Activated T-helper 2 cell treated with anti-CD3 and anti-CD28 coated beads, Interferon-gamma antibody, Interleukin-2, Interleukin-4, amounts not matched to agents 10 μg/mL and 5 μg/mL and 100 μg/mL, durations not matched to agents 14 hours and 24 hours and 36 hours (primary cell): Measurements from ENCODE around the gene ADGRL2. TPM values are rescaled to one million over a fixed set of nuclear protein-coding genes. Genes with fewer than 3 reads are reported as not detected.

ENCODE experiments used
- DNase-seq: peaks from one replicate; pipeline ENCODE4 v3.0.0; 2021; ENCODE audit warnings: low spot score
- H3K27ac Mint-ChIP-seq: one replicate; pipeline ENCODE4 v1.8.0; 2021; ENCODE audit warnings: mixed read lengths
- H3K27me3 Mint-ChIP-seq: one replicate; pipeline ENCODE4 v1.8.0; 2021; ENCODE audit warnings: low read depth, mixed read lengths
- H3K36me3 Mint-ChIP-seq: one replicate; pipeline ENCODE4 v1.8.0; 2021; ENCODE audit warnings: low read depth, mixed read lengths
- H3K4me1 Mint-ChIP-seq: one replicate; pipeline ENCODE4 v1.8.0; 2021; ENCODE audit warnings: low read depth, mixed read lengths
- H3K4me3 Mint-ChIP-seq: one replicate; pipeline ENCODE4 v1.8.0; 2021; ENCODE audit warnings: low read depth, mild to moderate bottlenecking, moderate library complexity, mixed read lengths
- H3K9me3 Mint-ChIP-seq: one replicate; pipeline ENCODE4 v1.8.0; 2021; ENCODE audit warnings: mixed read lengths
- intact Hi-C: fragments of 100-400 bp; cut with micrococcal nuclease; formaldehyde crosslinking; loops from one replicate; pipeline ENCODE4 v1.15.1; 2023
- total RNA-seq: library from RNA; stranded (reverse); gene quantifications from 2 replicates; pipeline ENCODE4 v1.2.3, GENCODE V29; 2022

ADGRL2 gene
- total RNA-seq, 1 donor from 2014 or later: not detected

DNA sequence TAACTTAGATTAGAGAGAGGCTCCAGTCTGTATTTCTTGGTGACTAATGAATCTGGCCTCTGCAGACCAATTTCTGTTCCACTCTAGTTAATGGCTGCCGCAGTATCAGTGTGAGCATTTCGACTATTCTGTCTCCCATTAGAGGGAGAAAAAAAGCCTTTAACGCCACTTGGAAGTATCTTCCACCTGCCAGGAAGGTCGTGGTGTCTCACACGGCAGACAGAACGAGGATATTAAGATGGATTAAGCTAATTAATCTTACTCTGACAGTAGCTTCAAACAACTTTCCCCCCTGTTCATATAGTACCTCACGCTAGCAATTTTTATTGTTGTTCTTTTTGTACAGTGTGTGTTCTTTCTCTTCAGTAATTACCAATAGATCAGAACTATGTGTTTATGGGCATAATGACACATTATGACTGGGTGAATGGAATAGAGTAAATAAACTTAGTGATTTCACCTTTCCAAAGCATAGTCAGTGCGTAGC lies 153.8 kb downstream of the ADGRL2 start:
- Mint-ChIP-seq H3K4me1 (no peaks in the 10 kb centered on the region), H3K9me3 (no peaks in the 10 kb centered on the region), H3K36me3 (no peaks in the 10 kb centered on the region), H3K27ac (no peak overlapping the region), H3K27me3 (no peaks in the 10 kb centered on the region), H3K4me3 (no peak overlapping the region)
- intact Hi-C loops: no loop called here
- no peak for DNase-seq

DNA sequence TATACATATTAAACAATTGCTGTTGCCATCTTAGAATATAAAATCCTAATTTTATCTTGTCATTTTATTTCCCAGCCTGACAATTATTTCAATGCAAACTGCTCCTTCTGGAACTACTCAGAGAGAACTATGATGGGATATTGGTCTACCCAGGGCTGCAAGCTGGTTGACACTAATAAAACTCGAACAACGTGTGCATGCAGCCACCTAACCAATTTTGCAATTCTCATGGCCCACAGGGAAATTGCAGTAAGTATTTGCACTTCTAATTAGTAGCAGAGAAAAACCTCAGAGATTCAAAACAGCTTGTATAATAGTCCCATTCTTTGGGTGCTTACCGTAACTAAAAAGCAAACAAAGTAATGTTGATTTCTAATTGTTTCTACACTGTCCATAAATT lies 167.2 kb downstream of the ADGRL2 start:
- Mint-ChIP-seq H3K9me3 (no peaks in the 10 kb centered on the region), H3K27me3 (no peaks in the 10 kb centered on the region), H3K27ac (no peak overlapping the region), H3K4me3 (no peak overlapping the region), H3K36me3 (no peaks in the 10 kb centered on the region), H3K4me1 (no peaks in the 10 kb centered on the region)
- intact Hi-C loops: no loop called here
- no peak for DNase-seq

DNA sequence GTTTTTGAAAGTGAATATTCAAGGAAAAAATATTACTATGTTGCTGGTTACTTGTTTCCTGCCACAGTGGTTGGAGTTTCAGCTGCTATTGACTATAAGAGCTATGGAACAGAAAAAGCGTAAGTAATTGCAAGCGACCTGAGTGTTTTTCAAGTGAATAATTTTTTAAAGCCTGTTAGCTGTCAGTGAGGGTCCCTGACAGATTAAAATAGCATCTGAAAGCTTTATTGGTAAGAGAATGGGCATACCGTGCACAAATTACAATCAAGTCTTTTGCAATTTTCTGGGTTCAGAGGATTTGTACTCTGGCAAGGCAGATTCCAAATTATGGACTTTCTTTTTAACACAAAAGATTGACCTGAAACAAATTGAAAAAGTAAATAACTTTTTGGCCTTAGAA lies 169.7 kb downstream of the ADGRL2 start:
- H3K9me3 Mint-ChIP-seq: no peaks in the 10 kb centered on the region
- no peak overlapping the region for H3K4me3 Mint-ChIP-seq
- H3K36me3 Mint-ChIP-seq: no peaks in the 10 kb centered on the region
- H3K27ac Mint-ChIP-seq: no peak overlapping the region
- intact Hi-C loops: no loop called here
- no peak for DNase-seq
- no peaks in the 10 kb centered on the region for H3K4me1 Mint-ChIP-seq
- H3K27me3 Mint-ChIP-seq: no peaks in the 10 kb centered on the region

DNA sequence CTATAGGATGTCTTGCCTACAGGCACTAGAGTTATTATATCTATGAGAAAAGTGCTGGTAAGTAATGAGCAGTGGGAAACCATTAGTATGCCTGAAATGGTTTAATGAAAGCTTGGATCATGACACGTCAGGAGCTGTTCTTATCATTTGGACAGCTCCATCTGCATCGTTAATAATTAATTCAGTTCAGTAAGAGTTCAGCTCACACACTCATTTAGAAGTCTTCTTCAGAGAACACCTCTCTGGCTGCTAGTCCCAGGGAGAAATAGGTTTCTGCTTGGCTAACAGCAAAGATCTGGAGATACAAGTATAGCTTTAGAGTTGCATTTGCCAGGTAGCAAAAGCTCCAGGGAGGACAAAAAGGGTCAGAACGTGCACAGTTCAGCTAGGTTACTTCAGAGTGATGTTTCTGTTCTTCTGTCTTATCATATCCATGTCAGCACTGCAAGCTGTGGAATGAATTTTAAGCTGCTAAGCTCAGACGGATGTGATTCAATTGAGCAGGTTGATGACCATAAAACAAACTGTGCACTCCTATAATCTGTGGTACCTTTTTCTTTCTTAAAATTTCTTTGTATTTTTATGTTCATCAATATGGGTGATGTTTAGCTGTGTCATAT lies 173.6 kb downstream of the ADGRL2 start:
- Mint-ChIP-seq H3K27ac (no peak overlapping the region), H3K4me1 (no peaks in the 10 kb centered on the region), H3K36me3 (no peaks in the 10 kb centered on the region), H3K9me3 (no peaks in the 10 kb centered on the region), H3K4me3 (no peak overlapping the region), H3K27me3 (no peaks in the 10 kb centered on the region)
- intact Hi-C loops: no loop called here
- DNase-seq: no peak

DNA sequence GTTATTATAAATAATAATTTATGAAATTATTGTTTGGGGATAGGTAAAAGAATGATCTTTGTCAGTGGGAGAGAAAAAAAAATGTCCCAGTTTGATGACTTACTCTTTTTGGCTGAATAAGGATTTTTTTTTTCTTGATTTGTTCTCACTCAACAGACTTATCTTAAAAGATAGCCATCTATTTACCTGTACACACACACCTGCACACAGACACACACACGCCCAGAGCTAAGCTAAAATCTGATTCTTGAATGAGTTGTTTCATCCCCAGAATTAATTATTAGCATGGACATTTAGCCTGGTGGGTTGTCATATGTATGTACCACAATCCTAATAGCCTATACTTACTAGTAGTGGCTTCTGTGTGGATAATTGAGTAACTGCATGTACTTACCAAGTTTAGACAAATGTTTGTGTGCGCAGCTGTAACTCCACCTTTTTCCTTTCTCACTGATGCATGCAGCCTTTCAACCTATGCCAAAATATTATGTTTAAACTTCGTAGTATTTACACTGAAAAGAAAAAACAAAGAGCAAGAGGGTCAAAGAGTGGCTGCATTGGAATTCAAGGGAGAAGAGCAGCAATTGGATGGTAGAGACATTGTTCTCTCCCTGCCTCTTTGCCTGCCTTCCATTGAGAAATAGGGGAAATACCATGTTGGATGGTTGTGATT lies 174.3 kb downstream of the ADGRL2 start:
- Mint-ChIP-seq H3K27ac (no peak overlapping the region), H3K4me1 (no peaks in the 10 kb centered on the region), H3K9me3 (no peaks in the 10 kb centered on the region), H3K4me3 (no peak overlapping the region), H3K36me3 (no peaks in the 10 kb centered on the region), H3K27me3 (no peaks in the 10 kb centered on the region)
- DNase-seq: no peak
- intact Hi-C loops: no loop called here

DNA sequence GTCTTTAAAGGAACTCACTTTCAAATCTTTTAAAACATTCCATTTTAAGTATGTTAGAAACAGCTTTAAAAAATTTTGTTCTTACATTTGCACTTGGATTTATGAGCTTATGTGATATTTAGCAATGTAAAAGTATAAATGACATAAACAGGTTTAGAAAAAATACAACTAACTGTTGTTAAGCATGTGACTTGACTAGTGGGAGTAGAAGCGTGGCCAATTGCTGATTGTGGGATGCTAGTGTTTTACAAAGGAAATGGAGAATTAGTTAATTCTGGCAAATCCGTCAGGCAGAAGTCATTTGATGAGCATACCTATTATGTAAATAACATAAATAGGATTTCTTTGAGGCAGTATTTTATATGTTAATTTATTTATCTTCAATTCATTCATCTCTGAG lies 175.8 kb downstream of the ADGRL2 start:
- Mint-ChIP-seq H3K4me3 (no peak overlapping the region), H3K27me3 (no peaks in the 10 kb centered on the region), H3K9me3 (no peaks in the 10 kb centered on the region), H3K4me1 (no peaks in the 10 kb centered on the region), H3K36me3 (no peaks in the 10 kb centered on the region), H3K27ac (no peak overlapping the region)
- DNase-seq: no peak
- intact Hi-C loops: no loop called here

DNA sequence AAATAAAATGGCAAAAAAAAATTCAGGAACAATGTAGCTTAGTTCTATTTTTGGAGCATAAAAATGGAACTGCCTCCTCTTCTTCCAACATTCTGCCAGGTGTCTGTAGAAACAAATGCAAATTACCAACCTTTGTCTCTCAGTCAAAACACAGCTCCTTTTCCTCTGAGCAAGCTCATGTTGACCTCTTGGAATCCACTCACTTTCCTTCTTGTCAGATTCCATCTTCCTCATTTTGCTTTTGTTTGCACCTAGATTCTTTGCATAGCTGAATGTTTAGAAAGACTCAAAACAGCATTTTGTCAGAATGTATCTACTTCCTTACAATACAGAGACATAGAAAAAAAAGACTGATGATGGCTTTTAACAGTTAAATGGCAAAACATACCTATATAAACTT lies 178.2 kb downstream of the ADGRL2 start:
- no peak overlapping the region for H3K27ac Mint-ChIP-seq
- no peak for DNase-seq
- intact Hi-C loops: no loop called here
- no peaks in the 10 kb centered on the region for H3K27me3 Mint-ChIP-seq
- H3K9me3 Mint-ChIP-seq: no peaks in the 10 kb centered on the region
- H3K4me3 Mint-ChIP-seq: no peak overlapping the region
- no peaks in the 10 kb centered on the region for H3K4me1 Mint-ChIP-seq
- H3K36me3 Mint-ChIP-seq: no peaks in the 10 kb centered on the region

DNA sequence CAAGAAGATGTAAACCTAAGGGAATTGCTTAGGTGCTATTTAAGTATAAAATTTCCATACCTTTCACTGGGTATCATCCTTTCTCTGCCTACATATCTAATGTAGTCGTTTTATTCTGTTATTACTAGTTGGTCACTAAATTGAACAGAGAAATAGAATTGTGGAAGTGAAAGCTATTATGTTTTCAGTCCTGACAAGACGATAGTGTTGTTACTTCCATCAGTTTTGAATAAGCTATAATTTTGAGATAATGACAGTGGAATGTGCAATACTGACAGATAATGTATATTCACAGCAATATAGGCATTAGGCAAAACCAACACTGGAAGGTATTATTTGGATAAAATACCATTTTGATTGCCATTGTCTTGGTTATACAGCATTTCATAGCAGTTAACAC lies 181.8 kb downstream of the ADGRL2 start:
- H3K36me3 Mint-ChIP-seq: no peaks in the 10 kb centered on the region
- DNase-seq: no peak
- H3K27ac Mint-ChIP-seq: no peak overlapping the region
- no peaks in the 10 kb centered on the region for H3K9me3 Mint-ChIP-seq
- intact Hi-C loops: no loop called here
- H3K4me1 Mint-ChIP-seq: no peaks in the 10 kb centered on the region
- H3K27me3 Mint-ChIP-seq: no peaks in the 10 kb centered on the region
- H3K4me3 Mint-ChIP-seq: no peak overlapping the region

DNA sequence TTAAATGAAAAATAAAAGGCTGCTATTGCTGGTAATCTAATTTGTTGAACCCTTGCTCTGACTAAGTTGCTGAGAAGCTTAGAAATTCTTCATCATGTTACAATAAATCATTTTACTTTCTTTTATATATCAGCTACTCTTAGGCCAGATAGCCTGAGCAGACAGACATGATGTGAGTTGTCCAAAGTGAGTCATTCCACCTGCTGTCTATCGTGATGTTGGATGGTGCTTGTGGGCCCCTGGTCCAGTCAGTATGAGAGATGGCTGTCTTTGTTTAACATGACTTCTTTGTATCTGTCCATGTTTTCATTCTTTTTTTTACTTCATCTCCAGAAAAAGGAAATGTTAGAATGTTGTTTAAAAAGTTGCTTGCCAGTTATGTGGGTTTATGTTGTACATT lies 188.8 kb downstream of the ADGRL2 start:
- Mint-ChIP-seq H3K4me1 (no peaks in the 10 kb centered on the region), H3K36me3 (no peaks in the 10 kb centered on the region), H3K27me3 (no peaks in the 10 kb centered on the region), H3K4me3 (no peak overlapping the region), H3K9me3 (no peaks in the 10 kb centered on the region), H3K27ac (no peak overlapping the region)
- no peak for DNase-seq
- intact Hi-C loops: no loop called here

DNA sequence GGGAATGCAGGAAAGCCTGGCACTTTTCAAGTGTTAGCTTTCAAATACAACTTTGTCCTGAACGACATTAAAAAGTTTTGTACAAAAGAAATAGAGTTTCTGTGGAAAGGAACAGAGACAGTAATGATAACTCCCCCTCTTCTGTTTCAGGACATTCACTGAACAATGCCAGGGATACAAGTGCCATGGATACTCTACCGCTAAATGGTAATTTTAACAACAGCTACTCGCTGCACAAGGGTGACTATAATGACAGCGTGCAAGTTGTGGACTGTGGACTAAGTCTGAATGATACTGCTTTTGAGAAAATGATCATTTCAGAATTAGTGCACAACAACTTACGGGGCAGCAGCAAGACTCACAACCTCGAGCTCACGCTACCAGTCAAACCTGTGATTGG lies 189.5 kb downstream of the ADGRL2 start:
- no peak overlapping the region for H3K4me3 Mint-ChIP-seq
- no peak overlapping the region for H3K27ac Mint-ChIP-seq
- no peaks in the 10 kb centered on the region for H3K36me3 Mint-ChIP-seq
- intact Hi-C loops: no loop called here
- no peak for DNase-seq
- no peaks in the 10 kb centered on the region for H3K27me3 Mint-ChIP-seq
- H3K9me3 Mint-ChIP-seq: no peaks in the 10 kb centered on the region
- H3K4me1 Mint-ChIP-seq: no peaks in the 10 kb centered on the region

DNA sequence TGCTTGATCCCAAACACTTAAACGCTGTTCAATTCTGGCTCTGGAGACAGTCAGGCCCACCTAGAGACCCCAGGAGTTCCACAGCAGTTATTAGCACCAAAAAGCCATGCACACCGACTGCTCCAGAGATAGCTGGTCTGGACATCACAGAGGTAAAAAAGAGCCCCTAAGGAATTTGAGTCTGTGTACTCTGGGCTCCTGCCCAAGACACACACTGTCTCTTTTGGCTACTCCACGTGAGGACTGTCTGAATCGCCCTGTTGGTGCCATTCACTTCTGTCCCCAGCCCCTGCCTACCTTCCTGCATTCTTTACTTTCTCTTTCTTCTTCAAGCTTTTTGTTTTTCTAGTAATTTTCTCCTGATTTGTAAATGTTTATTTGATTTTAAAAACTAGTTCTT lies 197.4 kb downstream of the ADGRL2 start:
- Mint-ChIP-seq H3K27me3 (no peaks in the 10 kb centered on the region), H3K27ac (no peak overlapping the region), H3K4me1 (no peaks in the 10 kb centered on the region), H3K4me3 (no peak overlapping the region), H3K36me3 (no peaks in the 10 kb centered on the region), H3K9me3 (no peaks in the 10 kb centered on the region)
- no peak for DNase-seq
- intact Hi-C loops: no loop called here

DNA sequence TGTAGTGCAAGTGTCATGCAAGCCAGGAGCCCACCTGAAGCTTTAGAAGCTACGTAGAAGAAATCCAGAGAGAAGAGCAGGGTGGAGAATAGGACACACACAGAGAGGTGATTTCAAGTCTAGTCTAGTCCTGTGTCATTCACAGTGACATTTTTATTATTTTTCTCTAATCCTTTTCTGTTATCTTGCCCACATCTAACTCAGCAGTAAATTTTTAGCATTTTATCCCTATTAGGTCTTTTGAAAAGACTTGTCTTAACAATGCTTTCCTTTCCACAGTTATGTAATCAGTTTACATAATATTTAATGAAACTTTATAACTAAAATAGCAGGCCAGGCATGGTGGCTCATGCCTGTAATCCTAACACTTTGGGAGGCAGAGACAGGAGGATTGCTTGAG lies 198.6 kb downstream of the ADGRL2 start:
- H3K4me1 Mint-ChIP-seq: no peaks in the 10 kb centered on the region
- intact Hi-C loops: no loop called here
- no peaks in the 10 kb centered on the region for H3K36me3 Mint-ChIP-seq
- DNase-seq: no peak
- H3K9me3 Mint-ChIP-seq: no peaks in the 10 kb centered on the region
- H3K4me3 Mint-ChIP-seq: no peak overlapping the region
- no peak overlapping the region for H3K27ac Mint-ChIP-seq
- no peaks in the 10 kb centered on the region for H3K27me3 Mint-ChIP-seq

DNA sequence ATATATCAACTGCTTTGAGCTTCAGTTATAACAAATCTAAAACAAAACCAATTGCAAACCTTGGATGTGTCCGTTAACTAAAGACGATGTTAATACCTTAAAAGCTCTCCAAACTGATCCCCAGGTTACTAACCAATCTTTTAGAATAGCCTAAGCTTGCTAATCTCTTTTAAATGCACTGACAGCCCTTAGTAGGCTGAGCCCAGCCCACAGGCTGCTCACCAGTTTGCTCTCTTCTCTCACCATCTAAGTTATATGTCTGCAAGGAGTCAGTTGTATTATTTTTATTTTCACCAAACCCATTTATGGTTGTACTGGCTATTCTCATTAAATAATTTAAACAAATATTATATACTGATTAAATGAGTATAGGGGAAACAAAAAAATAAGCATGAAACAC lies 199.5 kb downstream of the ADGRL2 start:
- Mint-ChIP-seq H3K9me3 (no peaks in the 10 kb centered on the region), H3K36me3 (no peaks in the 10 kb centered on the region), H3K27me3 (no peaks in the 10 kb centered on the region), H3K4me3 (no peak overlapping the region), H3K27ac (no peak overlapping the region), H3K4me1 (no peaks in the 10 kb centered on the region)
- no peak for DNase-seq
- intact Hi-C loops: no loop called here
